ENCODE results near the gene C1orf74.

Gene C1orf74

GRCh38 chr1:209809611-209810010 is 25.3 kb upstream of the C1orf74 start:
- no peak for DNase-seq
- H3K36me3 ChIP-seq (replicated peaks): no peaks in the 10 kb centered on the region
- no peak overlapping the region for H3K27ac ChIP-seq
- TF ChIP-seq, protein P1, sequence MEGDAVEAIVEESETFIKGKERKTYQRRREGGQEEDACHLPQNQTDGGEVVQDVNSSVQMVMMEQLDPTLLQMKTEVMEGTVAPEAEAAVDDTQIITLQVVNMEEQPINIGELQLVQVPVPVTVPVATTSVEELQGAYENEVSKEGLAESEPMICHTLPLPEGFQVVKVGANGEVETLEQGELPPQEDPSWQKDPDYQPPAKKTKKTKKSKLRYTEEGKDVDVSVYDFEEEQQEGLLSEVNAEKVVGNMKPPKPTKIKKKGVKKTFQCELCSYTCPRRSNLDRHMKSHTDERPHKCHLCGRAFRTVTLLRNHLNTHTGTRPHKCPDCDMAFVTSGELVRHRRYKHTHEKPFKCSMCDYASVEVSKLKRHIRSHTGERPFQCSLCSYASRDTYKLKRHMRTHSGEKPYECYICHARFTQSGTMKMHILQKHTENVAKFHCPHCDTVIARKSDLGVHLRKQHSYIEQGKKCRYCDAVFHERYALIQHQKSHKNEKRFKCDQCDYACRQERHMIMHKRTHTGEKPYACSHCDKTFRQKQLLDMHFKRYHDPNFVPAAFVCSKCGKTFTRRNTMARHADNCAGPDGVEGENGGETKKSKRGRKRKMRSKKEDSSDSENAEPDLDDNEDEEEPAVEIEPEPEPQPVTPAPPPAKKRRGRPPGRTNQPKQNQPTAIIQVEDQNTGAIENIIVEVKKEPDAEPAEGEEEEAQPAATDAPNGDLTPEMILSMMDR (IDR thresholded peaks at IDR 0.05; ENCODE audit: low read depth, low read length, missing control alignments): no peak
- no peaks in the 10 kb centered on the region for H3K27me3 ChIP-seq (replicated peaks)
- in situ Hi-C loops (cut with HindIII; ENCODE audit: low pct_ligation_motif_present, low sequenced_read_pairs): no loop called here
- H3K4me3 ChIP-seq (ENCODE audit: low read depth, low read length): no peak overlapping the region

GRCh38 chr1:209808059-209808581 is 23.8 kb upstream of the C1orf74 start:
- no peak overlapping the region for H3K4me3 ChIP-seq (ENCODE audit: low read depth, low read length)
- DNase-seq: peak; percentile 97
- H3K36me3 ChIP-seq (replicated peaks): no peaks in the 10 kb centered on the region
- H3K27ac ChIP-seq: no peak overlapping the region
- in situ Hi-C loops (cut with HindIII; ENCODE audit: low pct_ligation_motif_present, low sequenced_read_pairs): no loop called here
- H3K27me3 ChIP-seq (replicated peaks): no peaks in the 10 kb centered on the region
- TF ChIP-seq, protein P1 (IDR thresholded peaks at IDR 0.05; ENCODE audit: low read depth, low read length, missing control alignments): no peak

DNA sequence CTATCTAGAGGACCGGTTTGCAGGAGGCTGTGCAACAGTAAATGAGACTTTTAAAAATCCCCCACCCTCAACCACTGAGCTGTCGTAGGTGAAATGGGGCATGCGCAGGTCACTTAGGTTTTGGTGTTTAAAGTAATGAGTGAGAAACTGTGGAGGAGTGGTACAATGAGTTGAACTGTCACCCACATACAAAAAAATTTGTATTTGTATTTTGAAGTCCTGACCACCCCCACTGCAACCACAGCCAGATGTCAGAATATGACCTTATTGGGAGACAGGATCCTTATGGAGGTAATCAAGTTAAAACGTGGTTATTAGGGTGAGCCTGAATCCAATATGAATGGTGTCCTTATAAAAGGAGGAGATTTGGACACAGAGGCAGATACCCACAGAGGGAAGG is 23.1 kb upstream of the C1orf74 start:
- no peaks in the 10 kb centered on the region for H3K27me3 ChIP-seq (replicated peaks)
- no peak overlapping the region for H3K27ac ChIP-seq
- in situ Hi-C loops (cut with HindIII; ENCODE audit: low pct_ligation_motif_present, low sequenced_read_pairs): no loop called here
- H3K36me3 ChIP-seq (replicated peaks): no peaks in the 10 kb centered on the region
- TF ChIP-seq, protein P1 (IDR thresholded peaks at IDR 0.05; ENCODE audit: low read depth, low read length, missing control alignments): no peak
- no peak for DNase-seq
- H3K4me3 ChIP-seq (ENCODE audit: low read depth, low read length): no peak overlapping the region

DNA sequence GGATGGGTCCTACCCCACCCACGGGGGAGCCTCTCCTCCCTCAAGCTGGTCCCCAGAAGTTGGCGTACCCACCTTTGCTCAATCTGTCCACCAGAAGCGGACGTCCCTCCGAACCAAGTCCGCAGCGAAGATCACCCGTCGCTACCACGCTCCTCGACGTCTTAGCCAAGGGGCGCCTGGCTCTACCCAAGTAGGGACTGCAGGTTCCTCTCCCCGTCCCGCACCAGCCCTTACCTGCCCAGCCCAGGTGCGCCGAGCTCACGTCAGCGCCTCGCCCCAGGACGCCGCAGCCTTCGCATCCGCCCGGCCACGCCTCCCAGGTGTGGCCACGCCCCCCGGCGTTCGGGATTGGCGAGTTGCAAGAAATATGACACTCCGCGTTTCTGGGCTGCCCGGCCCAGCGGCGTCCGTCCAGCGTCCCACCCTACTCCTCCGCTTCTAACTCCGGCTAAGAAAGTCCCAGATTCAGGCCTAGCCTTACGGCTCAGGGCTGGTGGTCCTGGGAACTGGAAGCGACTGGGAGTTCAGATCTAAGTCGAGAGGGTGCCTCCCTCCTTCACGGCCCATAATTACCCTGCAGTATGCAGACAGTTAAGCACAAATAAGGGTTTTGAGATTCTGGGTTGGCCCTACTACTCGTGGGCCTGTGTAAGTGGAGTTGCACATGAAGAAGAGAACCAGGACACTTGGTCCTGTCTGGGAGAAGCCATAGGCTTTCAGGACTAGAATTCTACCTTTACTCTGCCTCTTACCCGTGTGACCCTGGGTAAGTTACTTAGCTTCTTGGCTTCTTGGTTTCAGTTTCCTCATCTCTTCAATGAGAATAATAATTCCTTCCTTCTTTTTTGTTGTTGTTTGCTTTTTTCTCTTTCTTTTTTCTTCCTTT is 21.8 kb upstream of the C1orf74 start, which contains the start of gene IRF6:
Gene IRF6, minus strand, starts transcription at position 268 of the 886 bp plus-strand sequence. CDS start 4,729 bp downstream, outside the sequence.
- in situ Hi-C loops (cut with HindIII; ENCODE audit: low pct_ligation_motif_present, low sequenced_read_pairs): no loop called here
- Histone ChIP-seq H3K4me3 (ENCODE audit: low read depth, low read length) (peak within 1 kb of the TSS; percentile 65), H3K36me3 (replicated peaks) (no peaks in the 10 kb centered on the region), H3K27me3 (replicated peaks) (no peaks in the 10 kb centered on the region), H3K27ac (no peak within 1 kb of the TSS)
- DNase-seq: peak; percentile 52
- TF ChIP-seq, protein P1 (IDR thresholded peaks at IDR 0.05; ENCODE audit: low read depth, low read length, missing control alignments): no peak

DNA sequence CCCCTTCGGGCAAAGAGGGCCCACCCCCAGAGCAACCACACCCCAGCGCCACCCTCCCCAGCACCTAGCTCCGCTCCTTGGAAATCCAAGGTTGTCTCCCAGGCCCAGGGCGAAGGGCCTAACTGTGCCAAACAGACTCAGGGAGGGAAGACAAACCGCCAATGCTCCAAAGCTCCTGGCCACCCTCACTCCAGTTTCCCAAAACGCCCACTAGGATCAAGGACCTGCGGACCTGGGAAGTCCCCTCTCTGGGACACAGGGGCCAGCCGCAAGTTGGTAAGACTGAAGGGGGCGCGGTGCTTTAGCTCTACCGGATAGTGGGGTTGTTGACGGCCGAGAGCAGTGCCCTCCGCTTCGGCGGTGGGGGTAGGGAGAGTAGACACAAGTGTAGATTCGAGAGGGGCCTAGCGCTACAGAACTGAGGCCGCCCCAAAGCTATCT is 21.0 kb upstream of the C1orf74 start:
- TF ChIP-seq, protein P1 (IDR thresholded peaks at IDR 0.05; ENCODE audit: low read depth, low read length, missing control alignments): no peak
- Histone ChIP-seq H3K27me3 (replicated peaks) (no peaks in the 10 kb centered on the region), H3K27ac (no peak overlapping the region), H3K36me3 (replicated peaks) (no peaks in the 10 kb centered on the region), H3K4me3 (ENCODE audit: low read depth, low read length) (peak overlapping the region; percentile 65)
- no peak for DNase-seq
- in situ Hi-C loops (cut with HindIII; ENCODE audit: low pct_ligation_motif_present, low sequenced_read_pairs): no loop called here

Measured in brain microvascular endothelial cell (primary cell).